Peyer's patch (tissue), 4 donors: ENCODE results near the gene EXOC8. TPM values are rescaled to one million over a fixed set of nuclear protein-coding genes. Genes with fewer than 3 reads are reported as not detected.
"Not testable (repeated sequence)": the region's sequence is repeated elsewhere in the genome, so short reads cannot be mapped to it uniquely, and the experiment has no call there.

Source experiments
- DNase-seq, 3 donors: peaks; one replicate each; pipeline ENCODE4 v3.0.0-alpha.2; 2017 to 2019
- H3K27ac ChIP-seq, 4 donors: fragments of 200-600 bp; sonication (generic); one replicate each; pipeline ENCODE4 v1.5.1; 2016 to 2019
- H3K27me3 ChIP-seq, 2 donors: fragments of 200-600 bp; sonication (generic); one replicate each; pipeline ENCODE4 v1.5.1; 2019
- H3K36me3 ChIP-seq, 3 donors: fragments of 200-600 bp; sonication (generic); one replicate each; pipeline ENCODE4 v1.5.1; 2016 to 2019
- H3K4me1 ChIP-seq, 4 donors: fragments of 200-600 bp; sonication (generic); one replicate each; pipeline ENCODE4 v1.5.1; 2016 to 2019
- H3K4me3 ChIP-seq, 4 donors: fragments of 200-600 bp; sonication (generic); 1 replicate in 3 of 4; 2 replicates in 1 of 4; pipeline ENCODE4 v1.5.1; 2016 to 2019; ENCODE audit warnings: mild to moderate bottlenecking in 1 of 4
- H3K9me3 ChIP-seq, 4 donors: fragments of 200-600 bp; sonication (generic); one replicate each; pipeline ENCODE4 v1.5.1; 2016 to 2019; ENCODE audit warnings: mild to moderate bottlenecking in 1 of 4
- POLR2A ChIP-seq, 2 donors: fragments of 450-650 bp; IDR thresholded peaks; one replicate each; pipeline ENCODE4 v1.5.1; 2017; ENCODE audit warnings: antibody characterized with exemption in 2 of 2, mild to moderate bottlenecking in 2 of 2, moderate library complexity in 2 of 2
- total RNA-seq, 4 donors: library from RNA; depleted of rRNA; stranded (reverse); fragments of >200 nt; gene quantifications; one replicate each; pipeline ENCODE4 v1.1.0, GENCODE V29; 2016
- TF ChIP-seq, protein P1 (sequence below), 6 experiments: fragments of 450-650 bp in 4 of 6; fragments of 200-600 bp in 2 of 6; sonication (generic) in 1 of 6; IDR thresholded peaks; one replicate each; pipeline ENCODE4 v1.5.1; 2017 to 2019; ENCODE audit warnings: antibody characterized with exemption in 6 of 6, mild to moderate bottlenecking in 3 of 6, moderate library complexity in 1 of 6

EXOC8 gene
- total RNA-seq, 4 donors from 2014 or later: 14.0 to 19.4 (median 17.4) TPM

DNA sequence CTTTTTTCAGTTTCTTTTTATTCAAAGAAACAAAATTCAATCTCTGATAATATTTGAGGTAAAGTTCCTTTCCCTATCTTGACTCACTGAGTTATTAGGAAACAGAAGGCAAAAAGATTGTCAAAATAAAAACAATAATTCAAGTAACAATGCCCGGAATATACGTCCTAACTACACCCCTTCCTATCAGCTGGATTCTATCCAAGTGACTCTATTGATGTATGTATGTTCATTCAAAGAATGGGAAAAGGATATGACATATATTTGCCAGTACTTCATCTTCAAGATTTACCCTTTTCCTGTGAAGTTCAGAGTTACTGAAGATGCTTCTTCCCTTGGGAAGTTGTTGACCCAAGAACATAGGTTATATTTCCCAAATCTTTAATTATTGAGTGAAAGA is 14.2 kb upstream of the EXOC8 start:
- Histone ChIP-seq H3K9me3 (no peaks in the 10 kb centered on the region), H3K4me1 (no peaks in the 10 kb centered on the region), H3K4me3 (no peak overlapping the region), H3K36me3 (peaks cover 0 to 39% (median 0%) of the 10 kb centered on the region in 3 donors), H3K27ac (no peak overlapping the region), H3K27me3 (no peaks in the 10 kb centered on the region)
- TF ChIP-seq, protein P1, sequence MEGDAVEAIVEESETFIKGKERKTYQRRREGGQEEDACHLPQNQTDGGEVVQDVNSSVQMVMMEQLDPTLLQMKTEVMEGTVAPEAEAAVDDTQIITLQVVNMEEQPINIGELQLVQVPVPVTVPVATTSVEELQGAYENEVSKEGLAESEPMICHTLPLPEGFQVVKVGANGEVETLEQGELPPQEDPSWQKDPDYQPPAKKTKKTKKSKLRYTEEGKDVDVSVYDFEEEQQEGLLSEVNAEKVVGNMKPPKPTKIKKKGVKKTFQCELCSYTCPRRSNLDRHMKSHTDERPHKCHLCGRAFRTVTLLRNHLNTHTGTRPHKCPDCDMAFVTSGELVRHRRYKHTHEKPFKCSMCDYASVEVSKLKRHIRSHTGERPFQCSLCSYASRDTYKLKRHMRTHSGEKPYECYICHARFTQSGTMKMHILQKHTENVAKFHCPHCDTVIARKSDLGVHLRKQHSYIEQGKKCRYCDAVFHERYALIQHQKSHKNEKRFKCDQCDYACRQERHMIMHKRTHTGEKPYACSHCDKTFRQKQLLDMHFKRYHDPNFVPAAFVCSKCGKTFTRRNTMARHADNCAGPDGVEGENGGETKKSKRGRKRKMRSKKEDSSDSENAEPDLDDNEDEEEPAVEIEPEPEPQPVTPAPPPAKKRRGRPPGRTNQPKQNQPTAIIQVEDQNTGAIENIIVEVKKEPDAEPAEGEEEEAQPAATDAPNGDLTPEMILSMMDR (IDR thresholded peaks at IDR 0.05): no peak
- TF ChIP-seq POLR2A (IDR thresholded peaks at IDR 0.05): no peak
- no peak for DNase-seq

DNA sequence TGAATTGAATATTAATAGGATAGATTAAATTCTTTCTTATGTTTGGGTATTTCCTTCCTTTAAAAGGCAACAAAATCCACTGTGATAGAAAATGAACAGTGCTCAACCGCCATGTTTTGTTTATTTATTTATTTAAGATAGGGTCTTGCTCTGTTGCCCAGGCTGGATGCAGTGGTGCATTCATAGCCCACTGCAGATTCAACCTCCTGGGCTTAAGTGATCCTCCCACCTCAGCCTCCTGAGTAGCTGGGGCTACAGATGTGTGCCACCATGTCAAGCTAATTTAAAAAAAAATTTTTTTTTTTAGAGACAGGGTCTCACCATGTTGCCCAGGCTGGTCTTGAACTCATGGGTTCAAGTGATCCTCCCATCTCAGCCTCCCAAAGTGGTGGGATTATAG is 11.2 kb upstream of the EXOC8 start:
- peaks cover 0 to 50% (median 0%) of the 10 kb centered on the region in 3 donors for H3K36me3 ChIP-seq
- not testable (repeated sequence) for DNase-seq, H3K9me3 ChIP-seq

DNA sequence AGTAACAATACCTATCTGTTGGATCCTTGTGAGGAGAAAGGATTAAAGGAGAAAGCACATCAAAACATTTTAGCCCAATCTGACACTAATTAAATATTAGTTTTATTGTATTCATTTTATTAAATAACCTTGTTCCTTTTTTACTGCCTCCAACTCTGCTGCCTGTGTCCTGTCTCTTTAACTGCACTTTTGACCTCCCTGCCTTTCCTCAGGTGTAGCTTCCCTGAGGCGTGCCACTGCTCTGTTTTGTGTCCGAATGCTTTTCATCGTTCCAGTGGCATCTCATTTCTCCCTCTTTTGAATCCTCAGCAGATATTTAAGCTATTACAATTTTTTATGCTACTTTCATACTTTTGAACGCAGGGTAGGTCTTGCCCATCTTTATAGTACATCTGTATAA is 10.8 kb upstream of the EXOC8 start:
- no peak overlapping the region for H3K4me3 ChIP-seq
- H3K9me3 ChIP-seq: no peaks in the 10 kb centered on the region
- H3K27me3 ChIP-seq: no peaks in the 10 kb centered on the region
- no peak overlapping the region for H3K27ac ChIP-seq
- H3K4me1 ChIP-seq: no peaks in the 10 kb centered on the region
- TF ChIP-seq POLR2A (IDR thresholded peaks at IDR 0.05): no peak
- TF ChIP-seq, protein P1 (IDR thresholded peaks at IDR 0.05): no peak
- H3K36me3 ChIP-seq: peaks cover 0 to 53% (median 0%) of the 10 kb centered on the region in 3 donors
- no peak for DNase-seq

More for the DNA sequence above, 11.2 kb upstream of the EXOC8 start:
- not testable (repeated sequence) for H3K27me3 ChIP-seq, H3K27ac ChIP-seq, H3K4me1 ChIP-seq, H3K4me3 ChIP-seq

DNA sequence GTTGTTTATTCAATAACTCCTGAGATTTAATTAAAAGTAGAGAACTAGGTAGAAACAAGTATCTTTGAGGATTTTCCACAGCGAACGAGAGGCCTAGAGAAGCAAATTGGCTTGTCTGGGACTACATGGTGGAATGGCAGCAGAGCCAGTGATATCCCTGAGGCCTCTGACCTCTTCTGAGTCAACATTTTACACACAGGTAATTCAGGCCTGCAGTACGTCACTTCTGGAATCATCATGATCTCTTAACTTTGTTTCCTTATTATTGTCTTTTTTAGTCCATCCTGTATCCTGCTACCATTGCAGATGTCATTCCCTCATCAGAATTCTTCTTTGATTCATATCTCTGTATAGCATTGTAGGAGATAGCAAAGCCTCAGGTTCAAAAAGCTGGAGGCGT is 10.3 kb upstream of the EXOC8 start:
- H3K27me3 ChIP-seq: no peaks in the 10 kb centered on the region
- H3K27ac ChIP-seq: no peak overlapping the region
- TF ChIP-seq, protein P1 (IDR thresholded peaks at IDR 0.05): no peak
- no peak for TF ChIP-seq POLR2A (IDR thresholded peaks at IDR 0.05)
- H3K4me1 ChIP-seq: no peaks in the 10 kb centered on the region
- H3K9me3 ChIP-seq: no peaks in the 10 kb centered on the region
- DNase-seq: no peak
- H3K36me3 ChIP-seq: peaks cover 0 to 56% (median 0%) of the 10 kb centered on the region in 3 donors
- H3K4me3 ChIP-seq: no peak overlapping the region

DNA sequence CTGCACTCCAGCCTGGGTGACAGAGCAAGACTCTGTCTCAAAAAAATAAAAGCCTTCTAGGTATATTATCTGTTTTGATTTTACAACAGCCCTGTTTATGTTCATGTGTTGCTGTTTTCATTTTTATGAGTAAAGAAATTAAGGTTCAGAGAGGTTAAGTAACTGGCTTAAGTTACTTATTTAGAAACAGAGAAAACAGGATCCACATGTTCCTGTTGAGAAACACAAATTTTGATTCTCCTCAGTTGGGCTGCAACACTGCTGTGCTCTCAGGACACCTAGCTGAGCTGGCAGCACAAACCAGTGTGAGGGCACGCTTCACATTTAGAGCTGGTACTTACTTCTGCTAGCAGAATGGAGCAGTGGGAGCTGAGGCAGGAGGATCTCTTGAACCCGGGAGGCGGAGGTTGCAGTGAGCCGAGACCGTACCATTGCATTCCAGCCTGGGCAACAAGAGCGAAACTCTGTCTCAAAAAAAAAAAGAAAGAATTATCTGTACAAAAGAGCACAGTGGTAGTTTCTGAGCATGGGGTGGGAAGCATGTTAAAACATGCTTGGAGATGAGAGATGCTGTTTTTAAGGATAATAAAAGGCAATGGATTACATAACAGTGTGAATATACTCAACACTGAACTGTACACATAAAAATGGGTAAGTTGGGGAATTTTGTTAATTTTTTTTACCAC is 2.8 kb upstream of the EXOC8 start:
- Histone ChIP-seq H3K27ac (no peak overlapping the region), H3K36me3 (peaks cover 0 to 32% (median 0%) of the 10 kb centered on the region in 3 donors), H3K27me3 (no peaks in the 10 kb centered on the region), H3K4me1 (peaks cover 0 to 18% (median 13%) of the 10 kb centered on the region in 4 donors), H3K4me3 (no peak overlapping the region), H3K9me3 (no peaks in the 10 kb centered on the region)
- TF ChIP-seq, protein P1 (IDR thresholded peaks at IDR 0.05): no peak
- TF ChIP-seq POLR2A (IDR thresholded peaks at IDR 0.05): no peak
- no peak for DNase-seq

DNA sequence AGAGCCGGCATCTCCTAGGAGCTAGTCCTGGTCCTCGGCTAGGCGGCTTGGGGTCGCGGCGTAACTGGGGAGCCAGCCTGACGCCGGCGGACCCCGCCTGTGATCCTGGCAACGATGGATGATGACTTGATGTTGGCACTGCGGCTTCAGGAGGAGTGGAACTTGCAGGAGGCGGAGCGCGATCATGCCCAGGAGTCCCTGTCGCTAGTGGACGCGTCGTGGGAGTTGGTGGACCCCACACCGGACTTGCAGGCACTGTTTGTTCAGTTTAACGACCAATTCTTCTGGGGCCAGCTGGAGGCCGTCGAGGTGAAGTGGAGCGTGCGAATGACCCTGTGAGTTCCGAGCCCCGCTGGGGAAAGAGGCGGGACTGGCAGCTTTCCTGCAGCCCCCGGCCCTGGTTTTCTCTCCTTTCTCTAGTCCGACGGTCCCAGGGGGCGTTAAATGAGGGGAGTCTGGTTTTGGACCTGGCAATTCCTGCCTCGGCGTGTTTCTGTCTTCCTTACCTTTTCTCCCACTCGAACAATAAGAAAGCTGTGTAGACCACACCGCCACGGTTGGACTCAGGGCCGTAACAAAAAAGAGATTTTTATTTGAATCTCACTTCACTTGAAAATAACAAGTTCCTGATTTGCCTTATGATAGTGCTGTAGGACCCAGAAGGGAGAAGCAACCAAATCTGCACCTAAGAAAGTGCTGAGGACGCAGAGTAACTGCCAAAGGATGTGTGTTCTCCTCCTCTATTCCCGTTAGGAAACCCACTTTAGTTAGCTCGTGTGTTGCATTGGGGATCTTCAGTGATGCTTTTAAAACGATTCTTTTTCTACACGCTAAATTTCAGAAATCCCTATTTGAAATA is 847 bp upstream of the EXOC8 start, which contains the start of gene SPRTN:
SPRTN (plus strand) TSS at position 24 of the 859 bp plus-strand sequence; CDS start at position 115, 91 bp downstream.
- Histone ChIP-seq H3K4me1 (peaks cover 0 to 38% (median 19%) of the 10 kb centered on the region in 4 donors), H3K27me3 (no peaks in the 10 kb centered on the region), H3K4me3 (peak within 1 kb of the TSS; percentile 63 to 85 (median 74)), H3K27ac (peak within 1 kb of the TSS; percentile 87 to 94 (median 91)), H3K9me3 (no peaks in the 10 kb centered on the region), H3K36me3 (peaks cover 0 to 22% (median 0%) of the 10 kb centered on the region in 3 donors)
- DNase-seq: no peak
- TF ChIP-seq, protein P1 (IDR thresholded peaks at IDR 0.05): no peak
- TF ChIP-seq POLR2A (IDR thresholded peaks at IDR 0.05): no peak
